GM18526 (cell line): ENCODE results near the gene TBX3.

Experiments used
- POLR2A ChIP-seq: IDR thresholded peaks from 3 replicates; pipeline ENCODE4 v1.6.1; 2011; ENCODE audit not compliant: insufficient read length; ENCODE audit errors: extremely low read depth

Gene TBX3

GRCh38 chr12:114668151-114668885 is 15.7 kb downstream of the TBX3 start:
- no peak for TF ChIP-seq POLR2A

- TF ChIP-seq POLR2A = no peak
These were observed 16.3 kb downstream of the TBX3 start for GRCh38 chr12:114667669-114668150.

DNA sequence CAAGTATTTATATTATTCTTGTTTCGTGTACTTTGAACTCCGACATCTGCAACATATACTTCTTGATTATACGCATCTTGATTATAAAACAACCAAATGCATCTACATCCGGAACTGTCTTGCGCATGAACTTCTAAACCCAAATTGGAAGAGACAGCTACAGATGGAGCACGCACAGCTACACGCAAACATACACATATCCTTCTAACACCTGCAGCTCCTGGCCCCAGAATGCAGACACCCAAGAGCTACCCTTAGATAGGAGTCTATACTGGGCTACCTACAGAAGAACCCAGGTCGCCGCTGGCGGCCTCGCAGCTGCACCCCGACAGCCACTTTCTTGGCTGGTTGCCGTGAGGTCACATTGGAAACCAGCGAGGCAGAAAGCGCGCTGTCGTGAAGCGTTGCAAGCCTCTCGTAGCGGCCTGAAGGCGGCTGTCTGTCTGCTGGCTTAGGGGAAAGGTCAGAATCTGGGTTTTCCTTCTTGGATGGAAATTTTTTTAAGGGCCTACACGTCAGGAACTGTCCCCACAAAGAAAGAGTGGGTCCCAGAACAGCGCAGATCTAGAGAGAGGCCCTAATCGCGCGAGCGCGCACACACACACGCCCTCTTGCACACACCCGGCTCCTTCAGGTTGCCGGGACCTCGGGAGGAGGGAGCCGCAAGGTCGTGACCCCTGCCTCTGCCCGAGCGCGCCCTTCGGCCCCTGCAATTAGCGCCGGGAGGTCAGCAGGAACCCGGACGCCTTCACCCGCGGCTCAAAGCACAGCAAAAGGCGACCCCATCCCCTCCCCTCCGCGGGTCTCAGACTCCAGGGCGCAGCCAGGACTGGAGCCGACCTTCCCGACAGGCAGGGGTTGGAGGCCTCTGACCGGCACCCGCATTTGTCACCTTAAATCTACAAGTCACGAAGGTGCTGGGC is 17.0 kb downstream of the TBX3 start:
- no peak for TF ChIP-seq POLR2A

DNA sequence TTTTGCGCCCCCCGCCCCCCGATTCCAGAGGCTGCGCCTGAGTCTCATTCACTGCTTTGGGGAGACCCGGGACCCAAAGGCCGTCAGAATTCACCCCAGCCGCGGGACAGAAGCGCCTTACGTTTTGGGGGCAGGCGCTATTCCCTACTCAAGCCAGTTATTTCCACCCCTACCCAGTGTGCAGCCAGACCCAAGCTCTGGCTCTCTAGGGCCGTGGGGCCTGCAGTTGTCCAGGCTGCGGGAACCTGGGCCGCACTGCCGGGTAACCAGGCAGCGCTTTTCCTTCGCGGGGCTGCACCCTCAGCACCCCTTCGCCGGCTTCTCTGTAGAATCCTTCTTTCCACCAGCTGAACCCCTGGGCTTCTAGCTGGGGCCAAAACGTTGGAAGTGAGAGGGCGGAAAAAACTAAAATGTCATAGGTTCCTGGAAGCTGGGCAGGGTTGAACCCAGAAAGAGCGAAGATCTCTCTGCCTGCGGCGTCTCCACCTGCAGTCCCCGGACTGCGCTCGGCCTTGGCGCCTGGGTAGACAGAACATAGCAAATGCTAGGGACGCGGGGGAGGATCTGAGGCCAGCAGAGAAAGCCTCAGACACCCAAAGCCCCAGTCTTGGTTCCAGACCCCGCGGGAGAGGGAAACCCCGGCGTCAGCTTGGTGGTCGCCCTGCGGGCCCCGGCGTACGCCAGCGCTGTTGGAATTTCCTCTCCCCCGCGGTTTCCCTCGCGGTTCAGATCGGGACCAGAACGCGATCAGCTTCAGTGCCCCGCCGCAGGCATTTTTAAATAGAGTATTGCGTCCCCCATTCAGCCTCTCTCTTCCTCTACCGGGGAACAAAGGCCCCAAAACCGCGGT is 18.3 kb downstream of the TBX3 start:
- TF ChIP-seq POLR2A = no peak

DNA sequence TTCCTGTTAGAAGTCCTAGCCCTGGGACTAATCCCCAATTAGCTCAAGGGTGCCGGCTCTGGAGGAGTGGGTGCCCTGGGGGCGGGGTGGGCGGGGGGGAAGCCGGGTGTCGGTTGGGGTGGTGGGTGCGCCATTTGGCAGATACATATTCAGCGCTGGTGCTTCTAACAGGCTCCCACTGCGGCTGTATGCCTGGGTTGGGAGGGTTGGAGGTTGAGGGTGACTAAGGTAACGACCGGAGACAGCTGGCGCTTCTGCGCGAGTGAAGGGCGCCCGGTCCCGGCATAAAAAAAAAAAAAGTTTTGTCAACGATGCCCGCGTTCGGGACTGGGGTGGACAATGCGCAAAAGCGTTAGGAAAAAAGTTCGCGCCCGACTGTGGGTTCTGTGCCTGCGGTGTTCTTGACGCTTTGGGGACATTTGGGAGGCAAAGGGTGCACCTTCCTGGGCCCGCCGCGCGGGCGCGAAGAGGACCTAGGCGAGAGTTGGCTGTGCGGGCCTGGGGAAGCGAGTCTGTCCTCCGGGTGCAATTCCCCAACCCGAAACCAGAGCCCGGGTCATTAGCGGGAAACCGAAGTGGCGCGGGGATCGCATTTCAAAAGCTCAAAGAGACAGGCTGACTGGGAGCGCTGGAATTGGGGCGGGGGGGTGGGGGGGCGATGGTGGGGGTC is 19.2 kb downstream of the TBX3 start:
- no peak for TF ChIP-seq POLR2A

- TF ChIP-seq POLR2A = no peak
These were observed 21.3 kb downstream of the TBX3 start for GRCh38 chr12:114662512-114663177.

GRCh38 chr12:114661245-114661644 is 22.7 kb downstream of the TBX3 start:
- no peak for TF ChIP-seq POLR2A

DNA sequence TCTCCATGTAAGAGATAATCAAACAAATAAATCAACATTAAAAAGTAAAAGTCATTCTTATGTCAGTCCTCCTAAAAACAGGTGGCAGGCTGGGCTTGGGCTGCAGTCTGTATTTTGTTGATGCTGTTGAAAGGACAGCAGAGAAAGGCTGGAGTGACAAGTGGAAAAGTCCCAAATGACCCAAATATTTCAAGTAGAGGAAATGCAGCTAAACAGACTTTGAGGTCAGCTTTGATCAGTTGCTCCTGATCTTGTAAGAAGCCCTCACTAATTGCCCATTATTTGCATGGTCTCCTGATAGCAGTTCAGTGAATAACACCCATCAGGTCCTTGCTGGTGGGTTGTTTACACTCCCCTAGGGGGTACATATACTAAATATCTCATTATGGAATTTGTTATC is 24.9 kb downstream of the TBX3 start:
- TF ChIP-seq POLR2A = no peak

- no peak for TF ChIP-seq POLR2A
These were observed 26.0 kb downstream of the TBX3 start for GRCh38 chr12:114658002-114658441.

GRCh38 chr12:114657597-114657920 is 26.4 kb downstream of the TBX3 start:
- no peak for TF ChIP-seq POLR2A

DNA sequence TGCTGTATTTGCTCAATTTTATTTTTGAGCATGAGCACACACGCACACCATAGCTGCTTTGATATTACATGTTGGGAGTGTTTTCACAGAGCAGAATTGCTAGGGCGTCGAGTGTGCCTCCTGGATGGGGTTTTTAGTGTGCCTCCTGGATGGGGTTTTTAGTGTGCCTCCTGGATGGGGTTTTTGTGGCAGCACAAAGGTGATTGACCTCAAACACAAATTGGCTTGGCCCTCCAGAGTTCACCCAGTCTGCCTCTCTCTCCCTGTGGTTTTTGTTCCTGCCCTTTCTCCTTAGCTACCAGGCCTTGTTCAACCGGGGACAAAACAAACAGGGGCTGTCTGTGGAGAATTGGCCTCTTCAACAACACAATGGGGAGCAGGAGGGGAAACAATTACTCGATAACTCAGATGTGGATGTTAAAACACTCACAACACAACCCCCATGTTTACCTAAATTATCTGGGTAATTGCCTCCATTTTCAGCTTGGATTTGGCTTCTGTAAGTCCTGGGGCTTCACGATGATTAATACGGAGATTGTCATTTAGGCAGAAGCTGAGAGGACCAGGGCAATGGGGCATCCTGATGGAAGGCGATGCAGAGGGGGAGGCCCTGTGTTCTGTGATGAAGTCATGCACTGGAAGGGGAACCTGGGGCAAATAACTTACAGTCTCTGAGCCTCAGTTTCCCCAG is 26.9 kb downstream of the TBX3 start:
- no peak for TF ChIP-seq POLR2A

DNA sequence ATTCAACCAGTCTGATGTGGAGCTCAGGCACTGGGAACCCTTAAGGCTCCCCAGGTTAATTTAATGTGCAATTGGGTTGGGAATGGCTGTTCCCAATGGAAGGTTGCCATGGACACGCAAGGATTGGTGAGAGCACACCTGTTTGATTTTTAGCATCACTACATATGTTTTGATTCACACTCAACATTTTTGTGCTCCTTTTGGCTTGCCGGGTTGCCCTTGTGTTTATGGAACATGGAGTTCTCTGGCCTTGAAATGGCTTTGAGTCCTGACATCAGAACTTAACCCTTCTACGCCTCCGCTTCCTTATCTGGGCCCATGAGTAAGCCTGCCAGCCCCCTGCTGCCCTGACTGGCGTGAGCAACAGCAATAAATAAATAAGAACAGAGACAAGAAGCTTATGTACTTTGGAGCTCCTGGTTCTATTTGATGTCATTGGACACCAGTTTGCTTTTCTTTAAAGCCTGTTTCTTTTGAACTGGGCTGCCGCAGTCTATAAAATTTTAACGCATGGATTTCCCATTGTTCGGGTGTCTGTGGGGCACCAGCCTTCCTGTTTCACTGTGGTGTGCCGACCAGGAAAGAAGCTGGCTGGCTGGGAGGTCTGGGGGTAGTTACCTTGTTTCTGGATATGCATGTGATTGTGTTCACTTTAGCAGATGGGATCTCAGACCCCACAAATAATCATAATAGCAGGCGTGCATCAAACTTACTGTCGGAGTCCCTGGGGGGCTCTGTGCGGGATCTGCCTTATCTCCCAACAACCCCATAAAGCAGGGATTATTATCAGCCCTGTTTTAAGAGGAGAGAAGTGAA is 27.8 kb downstream of the TBX3 start:
- TF ChIP-seq POLR2A = no peak

DNA sequence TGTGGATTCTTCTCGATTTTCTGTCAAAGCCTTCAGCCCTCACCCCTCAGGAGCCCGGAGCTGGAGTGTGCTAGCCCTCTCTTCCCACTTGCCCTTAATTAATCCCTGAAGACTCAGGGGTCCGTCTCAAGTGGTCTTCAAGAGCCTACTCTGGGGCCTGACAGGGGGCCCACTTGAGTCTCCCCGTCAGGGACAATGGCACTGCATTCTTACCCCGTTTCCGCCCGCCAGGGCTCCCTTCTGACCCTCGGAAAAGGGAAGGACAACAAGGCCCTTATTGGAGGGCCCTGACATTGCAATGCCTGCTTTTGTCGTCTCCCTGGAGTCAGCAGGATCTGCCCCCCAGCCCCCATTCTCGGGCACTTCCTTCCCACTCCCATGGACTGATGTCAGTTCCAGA is 34.4 kb downstream of the TBX3 start:
- no peak for TF ChIP-seq POLR2A
